H1 (cell line): ENCODE data around the gene QSOX1. TPM values are rescaled to one million over a fixed set of nuclear protein-coding genes. Genes with fewer than 3 reads are reported as not detected.

ENCODE experiments used
- CTCF ChIA-PET: fragments of 300-600 bp; sonication (Branson Sonifier 250); formaldehyde crosslinking; loops from one replicate; lab custom pipeline; 2021; ENCODE audit not compliant: partially characterized antibody; lab: Charles Lee
- POLR2A ChIA-PET: fragments of 300-600 bp; sonication (Branson Sonifier 250); formaldehyde crosslinking; loops from one replicate; lab custom pipeline; 2021; ENCODE audit warnings: inconsistent platforms; ENCODE audit not compliant: partially characterized antibody; lab: Charles Lee
- DNase-seq, 2 experiments: peaks; one replicate each; pipeline versions ENCODE4 v3.0.0 to v3.0.0-alpha.2; 2010 to 2022; ENCODE audit warnings: low spot score in 2 of 2, low read depth in 1 of 2, mixed read lengths in 1 of 2
- FAIRE-seq: peaks from 2 replicates; lab custom pipeline; 2011; peaks lifted over from hg19 to GRCh38; lab: Jason Lieb, UNC
- H2AFZ ChIP-seq: 2 replicates; pipeline ENCODE4 v1.8.1; 2012; ENCODE audit warnings: low read length, inconsistent platforms
- H2AK5ac ChIP-seq: 2 replicates; pipeline ENCODE4 v1.6.1; 2013; ENCODE audit warnings: low read depth, low read length
- H2BK120ac ChIP-seq: replicated peaks from 2 replicates; pipeline ENCODE3; 2013; ENCODE audit warnings: low read depth, low read length, inconsistent platforms
- H2BK12ac ChIP-seq: 2 replicates; pipeline ENCODE4 v1.6.1; 2013; ENCODE audit warnings: low read depth, low read length
- H2BK15ac ChIP-seq: 2 replicates; pipeline ENCODE4 v1.6.1; 2013; ENCODE audit warnings: low read length
- H2BK20ac ChIP-seq: 2 replicates; pipeline ENCODE4 v1.6.1; 2013; ENCODE audit warnings: low read length
- H2BK5ac ChIP-seq: 2 replicates; pipeline ENCODE4 v1.6.1; 2013; ENCODE audit warnings: low read depth, low read length
- H3K14ac ChIP-seq: 2 replicates; pipeline ENCODE4 v1.6.1; 2013; ENCODE audit warnings: inconsistent platforms; ENCODE audit not compliant: insufficient read length
- H3K18ac ChIP-seq: 2 replicates; pipeline ENCODE4 v1.6.1; 2013; ENCODE audit warnings: low read length; ENCODE audit errors: extremely low read depth
- H3K23ac ChIP-seq: 2 replicates; pipeline ENCODE4 v1.6.1; 2013; ENCODE audit warnings: inconsistent platforms; ENCODE audit not compliant: insufficient read length
- H3K23me2 ChIP-seq: 2 replicates; pipeline ENCODE4 v1.6.1; 2013; ENCODE audit warnings: low read depth, low read length
- H3K27ac ChIP-seq: 2 replicates; pipeline ENCODE4 v1.6.1; 2011; ENCODE audit warnings: low read depth, low read length, inconsistent platforms
- H3K27me3 ChIP-seq, 4 experiments: replicated peaks in 1 of 4; 1 replicate in 1 of 4; 2 replicates in 3 of 4; pipeline versions ENCODE4 v1.6.1 to v1.8.1; 2011 to 2013; ENCODE audit warnings: low read length in 3 of 4, mild to moderate bottlenecking in 3 of 4, inconsistent platforms in 2 of 4, mixed read lengths in 2 of 4, moderate library complexity in 1 of 4; ENCODE audit not compliant: control insufficient read depth in 3 of 4, insufficient read depth in 3 of 4; ENCODE audit errors: extremely low read depth in 1 of 4
- H3K36me3 ChIP-seq, 4 experiments: 2 replicates each; pipeline versions ENCODE4 v1.6.1 to v1.8.1; 2011 to 2013; ENCODE audit warnings: mild to moderate bottlenecking in 4 of 4, low read length in 3 of 4, moderate library complexity in 2 of 4, control low read depth in 1 of 4, inconsistent platforms in 1 of 4; ENCODE audit not compliant: insufficient read depth in 4 of 4, control insufficient read depth in 2 of 4
- H3K4ac ChIP-seq: replicated peaks from 2 replicates; pipeline ENCODE3; 2013; ENCODE audit warnings: low read length, low read depth, mixed read lengths, inconsistent platforms; ENCODE audit not compliant: insufficient read length
- H3K4me1 ChIP-seq, 4 experiments: replicated peaks in 1 of 4; 1 replicate in 1 of 4; 2 replicates in 3 of 4; pipeline versions ENCODE4 v1.6.1 to v1.8.1; 2011 to 2013; ENCODE audit warnings: low read length in 3 of 4, inconsistent platforms in 2 of 4, mixed read lengths in 1 of 4; ENCODE audit not compliant: insufficient read depth in 4 of 4, control insufficient read depth in 3 of 4
- H3K4me2 ChIP-seq, 2 experiments: 2 replicates each; pipeline versions ENCODE4 v1.6.1 to v1.8.1; 2011 to 2013; ENCODE audit warnings: low read depth in 2 of 2, low read length in 2 of 2, control low read depth in 1 of 2, inconsistent platforms in 1 of 2, mild to moderate bottlenecking in 1 of 2; ENCODE audit not compliant: insufficient read depth in 1 of 2
- H3K4me3 ChIP-seq, 4 experiments: fragments of 200-600, 300-600 bp in 1 of 4; sonication (generic), shearing (Covaris generic), sonication (Bioruptor Twin) in 1 of 4; 2 replicates each; pipeline versions ENCODE4 v1.5.1 to v1.8.1; 2011 to 2016; ENCODE audit warnings: low read length in 4 of 4, low read depth in 3 of 4, control low read depth in 2 of 4, inconsistent platforms in 2 of 4, mild to moderate bottlenecking in 2 of 4, mixed read lengths in 1 of 4, moderate library complexity in 1 of 4; ENCODE audit not compliant: insufficient read depth in 2 of 4; ENCODE audit errors: extremely low read depth in 1 of 4
- H3K56ac ChIP-seq: replicated peaks from 2 replicates; pipeline ENCODE3; 2013; ENCODE audit warnings: low read depth, mild to moderate bottlenecking, mixed read lengths, low read length, inconsistent platforms; ENCODE audit not compliant: insufficient read length
- H3K79me1 ChIP-seq: 2 replicates; pipeline ENCODE4 v1.6.1; 2013; ENCODE audit warnings: low read depth, low read length, control low read depth
- H3K79me2 ChIP-seq, 2 experiments: 2 replicates each; pipeline versions ENCODE4 v1.6.1 to v1.8.1; 2012 to 2013; ENCODE audit warnings: low read length in 2 of 2, mild to moderate bottlenecking in 2 of 2, inconsistent platforms in 1 of 2; ENCODE audit not compliant: insufficient read depth in 2 of 2, control insufficient read depth in 1 of 2
- H3K9ac ChIP-seq, 4 experiments: replicated peaks in 1 of 4; 1 replicate in 1 of 4; 2 replicates in 3 of 4; pipeline versions ENCODE4 v1.6.1 to v1.8.1; 2011 to 2013; ENCODE audit warnings: low read depth in 3 of 4, low read length in 3 of 4, control low read depth in 2 of 4, mild to moderate bottlenecking in 2 of 4, moderate library complexity in 2 of 4, inconsistent platforms in 1 of 4; ENCODE audit errors: extremely low read depth in 1 of 4
- H3K9me3 ChIP-seq, 2 experiments: 2 replicates each; pipeline versions ENCODE4 v1.6.1 to v1.8.1; 2012 to 2013; ENCODE audit warnings: mild to moderate bottlenecking in 2 of 2, moderate library complexity in 2 of 2, control low read depth in 1 of 2, inconsistent platforms in 1 of 2, low read depth in 1 of 2, low read length in 1 of 2, mixed read lengths in 1 of 2; ENCODE audit not compliant: insufficient read depth in 2 of 2
- H4K20me1 ChIP-seq, 2 experiments: replicated peaks in 1 of 2; 2 replicates each; pipeline versions ENCODE3 to v1.8.1; 2011 to 2013; ENCODE audit warnings: inconsistent platforms in 2 of 2, low read length in 2 of 2, mild to moderate bottlenecking in 1 of 2; ENCODE audit not compliant: insufficient read depth in 2 of 2, control insufficient read depth in 1 of 2
- H4K5ac ChIP-seq: 2 replicates; pipeline ENCODE4 v1.6.1; 2013; ENCODE audit warnings: low read length, low read depth, mixed read lengths, inconsistent platforms; ENCODE audit not compliant: insufficient read length
- H4K8ac ChIP-seq: 2 replicates; pipeline ENCODE4 v1.8.0; 2013; ENCODE audit warnings: mild to moderate bottlenecking, moderate library complexity, low read length, inconsistent platforms; ENCODE audit not compliant: insufficient read depth; ENCODE audit errors: extremely low read depth
- H4K91ac ChIP-seq: replicated peaks from 2 replicates; pipeline ENCODE3; 2013; ENCODE audit warnings: low read length, mixed read lengths, inconsistent platforms; ENCODE audit not compliant: insufficient read length
- BACH1 ChIP-seq: IDR thresholded peaks from 2 replicates; pipeline ENCODE4 v1.6.1; 2012; ENCODE audit warnings: low read length, improper control_type of control experiment
- CTBP2 ChIP-seq: IDR thresholded peaks from 2 replicates; pipeline ENCODE4 v1.7.0; 2011; ENCODE audit warnings: borderline replicate concordance, mild to moderate bottlenecking, moderate library complexity, mixed read lengths, low read length; ENCODE audit not compliant: insufficient read depth, insufficient read length
- KDM1A ChIP-seq: fragments of 200-600, 300-600 bp; sonication (generic); IDR thresholded peaks from 2 replicates; pipeline ENCODE4 v1.7.1; 2016; ENCODE audit warnings: mild to moderate bottlenecking, low read length, borderline replicate concordance
- PHF8 ChIP-seq: fragments of 200-600 bp; sonication (generic); conservative IDR thresholded peaks from 2 replicates; pipeline ENCODE4 v1.7.1; 2012; ENCODE audit warnings: low read depth, mild to moderate bottlenecking, inconsistent platforms, low read length, moderate library complexity
- RXRA ChIP-seq: IDR thresholded peaks from 2 replicates; pipeline ENCODE4 v1.6.1; 2011; ENCODE audit warnings: low read depth, mild to moderate bottlenecking, low read length, moderate library complexity; ENCODE audit not compliant: insufficient read depth
- SIRT6 ChIP-seq: IDR thresholded peaks from one replicate; pipeline ENCODE4 v1.7.1; 2012; ENCODE audit warnings: low read length, inconsistent platforms
- TCF12 ChIP-seq: IDR thresholded peaks from 2 replicates; pipeline ENCODE4 v1.6.1; 2011; ENCODE audit warnings: low read depth, mild to moderate bottlenecking, low read length
- ZNF274 ChIP-seq: IDR thresholded peaks from 2 replicates; pipeline ENCODE4 v1.7.0; 2012; ENCODE audit warnings: low read length, borderline replicate concordance; ENCODE audit errors: extremely low read depth
- WGBS, 2 experiments: shearing (Covaris generic) in 1 of 2; methylation state at CpG; one replicate each; pipeline versions ENCODE4 v1.1.6 to v1.1.7; 2013 to 2015; ENCODE audit warnings: low lambda C conversion rate in 2 of 2, mixed read lengths in 2 of 2, inconsistent platforms in 1 of 2, low coverage in 1 of 2, missing lambda C conversion rate in 1 of 2; ENCODE audit not compliant: insufficient replicate concordance in 2 of 2, insufficient coverage in 1 of 2, insufficient read length in 1 of 2; ENCODE audit errors: extremely low coverage in 1 of 2, missing lambda C conversion rate in 1 of 2; 5-methylcytosine and 5-hydroxymethylcytosine counted together
- polyA plus RNA-seq, 7 experiments: library from polyadenylated mRNA; depleted of rRNA in 3 of 7; stranded (reverse) in 5 of 7; unstranded in 2 of 7; fragments of >200 nt in 5 of 7; fragments of 200-250 nt in 2 of 7; gene quantifications; 1 replicate in 5 of 7; 2 replicates in 1 of 7; 4 replicates in 1 of 7; pipeline versions ENCODE4 v1.2.1 to v1.2.3, GENCODE V29; 2011 to 2013; ENCODE audit warnings: missing spikeins in 2 of 7, mixed read lengths in 2 of 7
- total RNA-seq: library from RNA; stranded (reverse); fragmentation: NEBNext Ultra II Directional; extraction: Animal tissue kit (Norgen Biotek cat#: 25700); gene quantifications from 2 replicates; pipeline ENCODE4 v1.2.1, GENCODE V29; 2021

QSOX1 gene
- total and polyA plus RNA-seq, 2 of the 8 experiments (the other 6 are each of a cell fraction or from before 2014, with no cell fraction given): 97.7 to 123 TPM

- peak overlapping the region; percentile 11 for H4K91ac ChIP-seq
- H2BK12ac ChIP-seq: peak overlapping the region; percentile 85; the same call in 1 of the 2 replicates
- no peak overlapping the region for H3K56ac ChIP-seq
- no peaks in the 10 kb centered on the region for H3K9me3 ChIP-seq
- peak overlapping the region; percentile 78; the same call in 1 of the 2 replicates for H2BK20ac ChIP-seq
- no peak overlapping the region for H3K27ac ChIP-seq
- H3K27me3 ChIP-seq: no peaks in the 10 kb centered on the region; a peak in 1 of 7 replicates
- peak overlapping the region; percentile 10 for H3K4ac ChIP-seq
- no peak overlapping the region for H4K5ac ChIP-seq
- peaks cover 4 to 23% (median 20%) of the 10 kb centered on the region in 4 experiments; a peak in 6 of 7 replicates for H3K4me1 ChIP-seq
- H2BK5ac ChIP-seq: peak overlapping the region; percentile 30; the same call in 1 of the 2 replicates
- peaks cover 0 to 2% of the 10 kb centered on the region in 2 experiments for H4K20me1 ChIP-seq
- CTCF ChIA-PET: interaction anchor here (1.0 to 17.1 kb wide), 20 partner anchors 9 to 404 kb away, joined by 3 to 244 read pairs (median 8); no protein-coding TSS in a partner anchor
- H2AK5ac ChIP-seq: 0 out of 2 replicates have a peak overlapping the region, but pooled peaks have one; percentile 45
- no peak overlapping the region for H3K9ac ChIP-seq
- H3K23me2 ChIP-seq: peaks cover 2% of the 10 kb centered on the region; the same call in 1 of the 2 replicates
- POLR2A ChIA-PET: interaction anchor here (1.2 to 3.4 kb wide), 6 partner anchors 9 to 17 kb away, joined by 3 to 12 read pairs (median 6); partner anchors contain the start of gene LHX4
- WGBS, 2 experiments: 97% methylated on average over 7 of the region's 7 CpGs; no CpG with 5 or more reads in 1 of the 2 experiments
- H3K36me3 ChIP-seq: no peaks in the 10 kb centered on the region
- no peak overlapping the region for H3K4me2 ChIP-seq
- no peak overlapping the region for H3K23ac ChIP-seq
- H2BK120ac ChIP-seq: no peak overlapping the region
- no peak overlapping the region for H4K8ac ChIP-seq
- H3K4me3 ChIP-seq: no peak overlapping the region
- no peak overlapping the region for H2AFZ ChIP-seq
- 0 out of 2 replicates have a peak overlapping the region, but pooled peaks have one; percentile 76 for H2BK15ac ChIP-seq
- FAIRE-seq (no peak), DNase-seq (no peak)
- H3K14ac ChIP-seq: no peak overlapping the region
- no peak overlapping the region for H3K18ac ChIP-seq
- no peaks in the 10 kb centered on the region for H3K79me2 ChIP-seq
- H3K79me1 ChIP-seq: no peaks in the 10 kb centered on the region
- TF ChIP-seq CTBP2 (no peak), KDM1A (no peak), BACH1 (no peak), PHF8 (no peak), RXRA (no peak), ZNF274 (no peak), TCF12 (no peak), SIRT6 (no peak)
Observed at GRCh38 chr1:180248176-180248575, 93.5 kb downstream of the QSOX1 start.
